RWPE1 (cell line): ENCODE measurements around the gene LMO3.

ENCODE experiments used
- CTCF ChIA-PET: fragments of 350-600 bp; sonication (Branson Sonifier 250); formaldehyde crosslinking; extraction: SDS; loops from one replicate; lab custom pipeline; 2021; lab: Yijun Ruan, JAX
- POLR2A ChIA-PET: fragments of 400-600 bp; formaldehyde crosslinking; extraction: SDS; loops from one replicate; lab custom pipeline; 2020; ENCODE audit warnings: antibody characterized with exemption; ENCODE audit not compliant: low non-redundant PET; lab: Yijun Ruan, JAX
- DNase-seq: peaks from one replicate; pipeline ENCODE4 v3.0.0; 2012; ENCODE audit warnings: low spot score
- H3K27ac ChIP-seq: fragments of 450-650 bp; 2 replicates; pipeline ENCODE4 v1.5.1; 2017
- TF ChIP-seq, protein P1 (sequence below): fragments of 450-650 bp; conservative IDR thresholded peaks from 2 replicates; pipeline ENCODE4 v1.5.1; 2017; ENCODE audit warnings: low read depth, mild to moderate bottlenecking

LMO3 gene

DNA sequence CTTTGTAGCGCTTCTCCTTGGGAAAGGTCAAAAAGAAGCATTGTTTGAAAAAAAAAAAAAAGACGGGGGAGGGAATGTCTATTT, at the start of gene LMO3:
TSS of gene LMO3 (minus strand) at position 46 of the 84 bp plus-strand sequence. CDS start 5,302 bp downstream, outside the sequence.
- ChIA-PET CTCF (no interaction called here), POLR2A (interaction anchor here (0.7 kb wide), 1 partner anchor 34 kb away, joined by 12 read pairs; no protein-coding TSS in a partner anchor)
- TF ChIP-seq, protein P1, sequence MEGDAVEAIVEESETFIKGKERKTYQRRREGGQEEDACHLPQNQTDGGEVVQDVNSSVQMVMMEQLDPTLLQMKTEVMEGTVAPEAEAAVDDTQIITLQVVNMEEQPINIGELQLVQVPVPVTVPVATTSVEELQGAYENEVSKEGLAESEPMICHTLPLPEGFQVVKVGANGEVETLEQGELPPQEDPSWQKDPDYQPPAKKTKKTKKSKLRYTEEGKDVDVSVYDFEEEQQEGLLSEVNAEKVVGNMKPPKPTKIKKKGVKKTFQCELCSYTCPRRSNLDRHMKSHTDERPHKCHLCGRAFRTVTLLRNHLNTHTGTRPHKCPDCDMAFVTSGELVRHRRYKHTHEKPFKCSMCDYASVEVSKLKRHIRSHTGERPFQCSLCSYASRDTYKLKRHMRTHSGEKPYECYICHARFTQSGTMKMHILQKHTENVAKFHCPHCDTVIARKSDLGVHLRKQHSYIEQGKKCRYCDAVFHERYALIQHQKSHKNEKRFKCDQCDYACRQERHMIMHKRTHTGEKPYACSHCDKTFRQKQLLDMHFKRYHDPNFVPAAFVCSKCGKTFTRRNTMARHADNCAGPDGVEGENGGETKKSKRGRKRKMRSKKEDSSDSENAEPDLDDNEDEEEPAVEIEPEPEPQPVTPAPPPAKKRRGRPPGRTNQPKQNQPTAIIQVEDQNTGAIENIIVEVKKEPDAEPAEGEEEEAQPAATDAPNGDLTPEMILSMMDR: no peak
- DNase-seq: no peak
- no peak within 1 kb of the TSS for H3K27ac ChIP-seq

DNA sequence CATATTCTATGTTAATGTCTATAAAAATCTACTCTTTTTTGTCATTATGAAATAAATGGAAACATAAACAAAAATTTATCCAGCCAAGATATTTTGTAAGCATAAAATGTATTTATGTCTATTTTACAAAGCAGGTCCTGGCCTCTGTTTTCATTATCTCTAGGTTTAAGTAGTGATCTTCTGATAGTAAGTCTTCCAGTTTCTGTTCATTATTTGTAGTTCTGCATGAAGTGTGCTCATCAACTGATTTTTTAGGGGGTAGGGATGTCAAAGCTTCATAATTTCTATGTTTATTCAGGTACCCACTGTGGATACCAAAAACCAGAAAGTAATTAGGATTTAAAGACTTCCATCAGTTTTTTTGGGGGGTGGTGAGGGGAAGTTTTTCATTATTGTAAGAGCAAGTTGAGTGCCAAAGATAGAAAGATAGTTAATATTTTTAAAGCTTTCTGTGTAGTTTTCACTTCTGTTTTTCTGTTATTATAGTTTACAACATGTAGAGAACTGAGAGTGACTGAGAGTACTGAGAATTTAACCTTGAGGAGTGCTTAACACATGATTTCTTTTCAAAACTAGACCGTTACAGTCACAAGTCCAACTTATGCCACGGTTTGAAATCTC, 30.6 kb upstream of the LMO3 start:
- no peak for DNase-seq
- TF ChIP-seq, protein P1: no peak
- CTCF ChIA-PET: no interaction called here
- H3K27ac ChIP-seq: no peak overlapping the region
- POLR2A ChIA-PET: no interaction called here

DNA sequence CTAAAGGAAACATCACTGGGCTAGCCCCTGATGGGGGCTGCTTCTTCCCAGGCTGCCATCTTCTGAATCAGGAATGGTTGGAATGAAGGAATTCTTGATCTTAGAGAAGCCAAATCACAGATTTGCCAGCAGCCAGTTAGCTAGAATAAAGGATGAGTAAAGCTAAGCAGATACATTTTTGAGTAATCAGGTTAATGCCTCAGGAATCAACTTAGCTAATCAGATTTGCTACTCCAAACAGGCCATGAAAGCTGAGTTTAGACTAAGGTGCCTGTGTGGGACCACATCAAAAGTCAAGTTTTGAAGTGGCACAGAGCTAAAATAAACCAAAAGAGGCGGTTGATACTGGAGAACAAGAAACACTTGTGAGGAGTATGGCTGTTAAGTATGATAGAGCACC, 28.8 kb upstream of the LMO3 start:
- CTCF ChIA-PET: interaction anchor here (0.8 kb wide), 1 partner anchor 29 kb away, joined by 4 read pairs; no protein-coding TSS in a partner anchor

DNA sequence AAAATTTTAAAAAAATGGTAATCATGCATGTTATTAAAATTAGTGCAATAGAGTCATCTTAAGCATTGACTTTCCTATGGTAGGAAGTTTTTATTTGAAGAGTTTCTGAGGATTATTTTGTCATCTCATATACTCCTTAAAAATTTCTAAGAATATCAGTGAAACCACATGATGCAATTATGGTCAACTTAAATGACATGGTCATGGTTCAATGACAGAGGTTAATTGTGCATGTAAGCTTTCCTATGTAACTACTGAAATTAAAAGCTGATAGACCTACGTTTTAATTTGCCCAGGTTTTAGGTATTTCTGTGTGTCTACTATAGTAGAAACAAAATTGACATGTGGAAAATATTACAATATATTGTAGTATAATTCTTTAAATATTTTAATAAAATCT, 21.0 kb upstream of the LMO3 start:
- ChIA-PET CTCF (no interaction called here), POLR2A (no interaction called here)
- DNase-seq: no peak
- no peak overlapping the region for H3K27ac ChIP-seq
- TF ChIP-seq, protein P1: no peak

More for the DNA sequence above, 28.8 kb upstream of the LMO3 start:
- DNase-seq: no peak
- POLR2A ChIA-PET: no interaction called here
- H3K27ac ChIP-seq: no peak overlapping the region
- TF ChIP-seq, protein P1: no peak

DNA sequence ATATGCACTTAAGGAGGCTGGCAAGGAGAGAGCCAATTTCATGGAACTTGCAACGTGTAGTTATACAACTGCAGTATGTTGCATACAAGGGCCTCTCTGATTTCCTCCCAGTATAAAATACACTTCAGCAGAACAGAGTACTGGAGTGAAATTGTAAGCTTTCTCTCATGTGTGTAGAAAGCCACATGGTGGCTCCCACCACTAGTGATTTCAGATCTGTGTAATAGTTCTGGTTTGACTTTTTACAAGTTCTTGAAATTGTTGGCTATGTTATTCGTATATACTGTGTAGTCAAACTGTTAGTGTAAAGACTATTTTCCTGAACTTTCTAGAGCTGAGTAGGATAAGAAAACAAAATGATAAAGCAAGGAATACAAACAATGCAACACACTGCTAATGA, 16.4 kb upstream of the LMO3 start:
- POLR2A ChIA-PET: no interaction called here
- DNase-seq: no peak
- TF ChIP-seq, protein P1: no peak
- CTCF ChIA-PET: no interaction called here
- no peak overlapping the region for H3K27ac ChIP-seq

DNA sequence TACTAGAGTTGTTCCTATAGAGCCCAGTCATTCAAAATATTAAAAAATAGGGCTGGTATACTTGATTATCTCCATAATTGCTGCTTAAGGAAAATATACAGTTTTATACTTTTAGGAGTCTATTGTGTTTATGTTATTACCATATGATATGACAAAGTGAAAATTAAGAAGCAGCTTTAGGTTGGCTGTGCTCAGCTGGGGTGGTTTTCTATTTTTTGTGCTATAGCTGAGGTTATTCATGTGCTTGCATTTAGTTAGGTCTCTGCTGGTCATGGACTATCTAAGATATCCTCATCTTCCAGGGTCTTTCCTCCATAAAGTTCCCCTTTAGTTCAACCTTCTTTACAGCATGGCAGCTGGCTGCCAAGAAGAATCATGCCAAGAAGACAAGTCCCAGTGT, 13.6 kb upstream of the LMO3 start:
- TF ChIP-seq, protein P1: no peak
- ChIA-PET CTCF (interaction anchor here (0.7 kb wide), 1 partner anchor 28 kb away, joined by 3 read pairs; no protein-coding TSS in a partner anchor), POLR2A (no interaction called here)
- H3K27ac ChIP-seq: no peak overlapping the region
- DNase-seq: no peak
